Hepatocyte (in vitro differentiated cells): Measurements from ENCODE around the gene KIAA0319L. TPM values are rescaled to one million over a fixed set of nuclear protein-coding genes. Genes with fewer than 3 reads are reported as not detected.

Source experiments
- DNase-seq: peaks from one replicate; pipeline ENCODE4 v3.0.0-alpha.2; 2016; ENCODE audit warnings: low spot score
- H2AFZ ChIP-seq: fragments of 200-600 bp; sonication (generic); 2 replicates; pipeline ENCODE4 v1.6.0; 2016; ENCODE audit warnings: antibody characterized with exemption, mild to moderate bottlenecking
- H3K27ac ChIP-seq: fragments of 200-600 bp; sonication (generic); 2 replicates; pipeline ENCODE4 v1.5.1; 2016; ENCODE audit warnings: mild to moderate bottlenecking
- H3K27me3 ChIP-seq: fragments of 200-600 bp; sonication (generic); 2 replicates; pipeline ENCODE4 v1.6.1; 2016
- H3K36me3 ChIP-seq: fragments of 200-600 bp; sonication (generic); replicated peaks from 2 replicates; pipeline ENCODE4 v1.5.1; 2016; ENCODE audit warnings: low read depth; ENCODE audit not compliant: insufficient read depth
- H3K4me1 ChIP-seq: fragments of 200-600 bp; sonication (generic); 2 replicates; pipeline ENCODE4 v1.5.1; 2016; ENCODE audit warnings: mild to moderate bottlenecking, moderate library complexity; ENCODE audit not compliant: insufficient read depth
- H3K4me2 ChIP-seq: fragments of 200-600 bp; sonication (generic); 2 replicates; pipeline ENCODE4 v1.6.0; 2016
- H3K4me3 ChIP-seq: fragments of 200-600 bp; sonication (generic); 2 replicates; pipeline ENCODE4 v1.5.1; 2016; ENCODE audit warnings: mild to moderate bottlenecking
- H3K79me2 ChIP-seq: fragments of 200-600 bp; sonication (generic); 2 replicates; pipeline ENCODE4 v1.6.0; 2017; ENCODE audit warnings: mild to moderate bottlenecking
- H3K9me2 ChIP-seq: fragments of 200-600 bp; sonication (generic); replicated peaks from 2 replicates; pipeline ENCODE4 v1.6.0; 2017; ENCODE audit warnings: mild to moderate bottlenecking; ENCODE audit not compliant: insufficient read depth
- H3K9me3 ChIP-seq: fragments of 200-600 bp; sonication (generic); 2 replicates; pipeline ENCODE4 v1.5.1; 2016; ENCODE audit warnings: low read depth, mild to moderate bottlenecking
- H4K20me1 ChIP-seq: fragments of 200-600 bp; sonication (generic); 2 replicates; pipeline ENCODE4 v1.6.0; 2016; ENCODE audit warnings: mild to moderate bottlenecking; ENCODE audit not compliant: insufficient read depth, poor library complexity, severe bottlenecking
- EZH2 ChIP-seq: fragments of 200-600 bp; sonication (generic); IDR thresholded peaks from 2 replicates; pipeline ENCODE4 v1.6.1; 2016; ENCODE audit warnings: antibody characterized with exemption, mild to moderate bottlenecking, borderline replicate concordance
- EZH2phosphoT487 ChIP-seq: fragments of 200-600 bp; sonication (generic); IDR thresholded peaks from one replicate; pipeline ENCODE4 v1.6.1; 2018; ENCODE audit warnings: antibody characterized with exemption, mild to moderate bottlenecking, low read depth, moderate library complexity; ENCODE audit not compliant: unreplicated experiment, severe bottlenecking
- WGBS: methylation state at CpG from one replicate; pipeline ENCODE4 v1.1.6; 2016; ENCODE audit warnings: low lambda C conversion rate; ENCODE audit errors: missing lambda C conversion rate; 5-methylcytosine and 5-hydroxymethylcytosine counted together
- polyA plus RNA-seq: library from polyadenylated mRNA; unstranded; fragments of >200 nt; fragmentation: Nextera tagmentation; extraction: Ambion mirVana; gene quantifications from 2 replicates; pipeline ENCODE4 v1.2.1, GENCODE V29; 2016
- total RNA-seq: library from RNA; depleted of rRNA; stranded (reverse); fragments of >200 nt; gene quantifications from 2 replicates; pipeline ENCODE4 v1.2.3, GENCODE V29; 2014
- TF ChIP-seq, protein P1 (sequence below): fragments of 200-600 bp; sonication (generic); IDR thresholded peaks from 2 replicates; pipeline ENCODE4 v1.5.1; 2016; ENCODE audit warnings: antibody characterized with exemption, mild to moderate bottlenecking; ENCODE audit not compliant: poor library complexity

Gene KIAA0319L
- total and polyA plus RNA-seq, 2 experiments from 2014 or later, result 56.3 to 77.7 TPM

DNA sequence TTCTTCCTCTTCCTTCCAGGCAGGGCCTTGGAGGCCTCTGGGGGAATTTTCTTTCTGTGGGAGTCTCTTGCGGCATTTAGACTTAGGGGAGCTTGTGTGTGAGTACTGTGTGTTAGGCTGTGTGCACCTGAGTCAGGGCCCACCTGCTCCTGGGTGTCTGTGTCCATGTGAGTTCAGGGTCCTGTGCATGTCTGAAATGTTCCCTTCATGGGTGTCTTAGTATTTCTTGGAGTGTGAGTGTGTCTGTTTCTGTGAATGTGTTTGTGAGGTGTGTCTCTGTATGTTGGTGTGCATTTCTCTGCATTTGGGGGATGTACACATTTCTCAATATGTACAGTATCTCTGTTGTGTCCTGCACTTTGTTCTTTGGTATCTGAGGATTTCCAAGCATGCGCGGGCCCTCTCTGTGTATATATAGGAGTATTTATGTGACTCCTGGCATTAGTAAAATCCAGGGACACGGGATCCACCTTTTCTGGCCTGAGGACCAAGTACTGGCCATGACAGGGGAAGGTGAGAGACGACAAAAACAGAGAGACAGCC lies 18.3 kb upstream of the KIAA0319L start:
- Histone ChIP-seq H3K9me2 (no peaks in the 10 kb centered on the region), H3K4me2 (peak overlapping the region; percentile 11), H2AFZ (no peak overlapping the region), H3K9me3 (no peaks in the 10 kb centered on the region), H3K27me3 (peaks cover 74% of the 10 kb centered on the region), H3K4me1 (peaks cover 24% of the 10 kb centered on the region), H3K4me3 (no peak overlapping the region), H3K36me3 (no peaks in the 10 kb centered on the region), H3K27ac (no peak overlapping the region), H4K20me1 (no peaks in the 10 kb centered on the region), H3K79me2 (no peaks in the 10 kb centered on the region)
- DNase-seq, result no peak
- TF ChIP-seq, protein P1, sequence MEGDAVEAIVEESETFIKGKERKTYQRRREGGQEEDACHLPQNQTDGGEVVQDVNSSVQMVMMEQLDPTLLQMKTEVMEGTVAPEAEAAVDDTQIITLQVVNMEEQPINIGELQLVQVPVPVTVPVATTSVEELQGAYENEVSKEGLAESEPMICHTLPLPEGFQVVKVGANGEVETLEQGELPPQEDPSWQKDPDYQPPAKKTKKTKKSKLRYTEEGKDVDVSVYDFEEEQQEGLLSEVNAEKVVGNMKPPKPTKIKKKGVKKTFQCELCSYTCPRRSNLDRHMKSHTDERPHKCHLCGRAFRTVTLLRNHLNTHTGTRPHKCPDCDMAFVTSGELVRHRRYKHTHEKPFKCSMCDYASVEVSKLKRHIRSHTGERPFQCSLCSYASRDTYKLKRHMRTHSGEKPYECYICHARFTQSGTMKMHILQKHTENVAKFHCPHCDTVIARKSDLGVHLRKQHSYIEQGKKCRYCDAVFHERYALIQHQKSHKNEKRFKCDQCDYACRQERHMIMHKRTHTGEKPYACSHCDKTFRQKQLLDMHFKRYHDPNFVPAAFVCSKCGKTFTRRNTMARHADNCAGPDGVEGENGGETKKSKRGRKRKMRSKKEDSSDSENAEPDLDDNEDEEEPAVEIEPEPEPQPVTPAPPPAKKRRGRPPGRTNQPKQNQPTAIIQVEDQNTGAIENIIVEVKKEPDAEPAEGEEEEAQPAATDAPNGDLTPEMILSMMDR, result no peak
- TF ChIP-seq EZH2phosphoT487, result no peak
- no peak for TF ChIP-seq EZH2
- 64% methylated on average over 5 of the region's 5 CpGs for WGBS

- peaks cover 24% of the 10 kb centered on the region for H3K4me1 ChIP-seq
- H3K27me3 ChIP-seq, result peaks cover 78% of the 10 kb centered on the region
- no peak overlapping the region for H3K4me3 ChIP-seq
- H3K4me2 ChIP-seq, result peak overlapping the region; percentile 11
- H3K9me2 ChIP-seq, result no peaks in the 10 kb centered on the region
- no peaks in the 10 kb centered on the region for H4K20me1 ChIP-seq
- DNase-seq, result no peak
- 54% methylated on average over 29 of the region's 30 CpGs for WGBS
- H3K79me2 ChIP-seq, result no peaks in the 10 kb centered on the region
- H3K9me3 ChIP-seq, result no peaks in the 10 kb centered on the region
- peak; percentile 17 for TF ChIP-seq EZH2
- TF ChIP-seq, protein P1, result no peak
- H3K36me3 ChIP-seq, result no peaks in the 10 kb centered on the region
- H2AFZ ChIP-seq, result no peak overlapping the region
- no peak overlapping the region for H3K27ac ChIP-seq
Measured at GRCh38 chr1:35574655-35575415, 17.6 kb upstream of the KIAA0319L start.

DNA sequence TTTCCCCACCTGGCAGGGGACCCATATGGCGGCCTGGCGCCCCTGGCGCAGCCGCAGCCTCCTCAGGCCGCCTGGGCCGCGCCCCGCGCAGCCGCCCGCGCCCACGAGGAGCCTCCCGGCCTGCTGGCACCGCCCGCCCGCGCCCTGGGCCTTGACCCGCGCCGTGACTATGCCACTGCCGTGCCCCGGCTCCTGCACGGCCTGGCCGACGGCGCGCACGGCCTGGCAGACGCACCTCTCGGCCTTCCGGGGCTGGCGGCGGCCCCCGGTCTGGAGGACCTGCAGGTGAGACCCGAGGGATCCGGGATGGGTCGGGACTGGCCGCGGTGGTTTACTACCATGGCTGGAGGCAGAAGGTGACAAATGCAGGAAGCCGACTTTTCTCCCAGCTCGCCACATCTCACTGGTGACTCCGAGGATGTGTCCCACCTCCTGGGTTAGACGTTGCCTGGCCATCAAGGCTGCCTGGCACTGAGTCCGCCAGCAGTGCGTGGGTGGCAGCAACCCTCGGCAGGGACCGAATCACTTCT lies 17.0 kb upstream of the KIAA0319L start:
- H3K4me2 ChIP-seq, result peak overlapping the region; percentile 97
- H2AFZ ChIP-seq, result no peak overlapping the region
- no peak overlapping the region for H3K27ac ChIP-seq
- peaks cover 24% of the 10 kb centered on the region for H3K4me1 ChIP-seq
- no peaks in the 10 kb centered on the region for H3K36me3 ChIP-seq
- no peaks in the 10 kb centered on the region for H3K9me2 ChIP-seq
- H4K20me1 ChIP-seq, result no peaks in the 10 kb centered on the region
- no peak overlapping the region for H3K4me3 ChIP-seq
- H3K27me3 ChIP-seq, result peaks cover 78% of the 10 kb centered on the region
- WGBS, result 30% methylated on average over 46 of the region's 48 CpGs
- no peaks in the 10 kb centered on the region for H3K79me2 ChIP-seq
- no peaks in the 10 kb centered on the region for H3K9me3 ChIP-seq
- peak; percentile 56 for TF ChIP-seq EZH2
- no peak for TF ChIP-seq EZH2phosphoT487
- TF ChIP-seq, protein P1, result no peak
- no peak for DNase-seq
